ENCODE results near the gene RPS21.

- no peak for TF ChIP-seq CTCF (conservative IDR thresholded peaks at IDR 0.05; ENCODE audit: low read depth, low read length)
- TF ChIP-seq RAD21 (IDR thresholded peaks at IDR 0.05; ENCODE audit: low read length): no peak
- TF ChIP-seq BHLHE40 (IDR thresholded peaks at IDR 0.05; ENCODE audit: low read depth, low read length): no peak
- no peak for TF ChIP-seq USF2 (IDR thresholded peaks at IDR 0.05; ENCODE audit: low read depth, low read length)
- no peak for TF ChIP-seq RFX5 (IDR thresholded peaks at IDR 0.05; ENCODE audit: low read depth, low read length)
- no peak for TF ChIP-seq POLR2A (IDR thresholded peaks at IDR 0.05; ENCODE audit: low read depth, low read length)
- no peak for TF ChIP-seq FOS (IDR thresholded peaks at IDR 0.05; ENCODE audit: low read depth, low read length)
- no peak for TF ChIP-seq MAFK (IDR thresholded peaks at IDR 0.05; ENCODE audit: low read depth, low read length)
- TF ChIP-seq SMC3 (IDR thresholded peaks at IDR 0.05; ENCODE audit: low read depth, low read length): no peak
These were observed 9.2 kb upstream of the RPS21 start for GRCh38 chr20:62377615-62378178.

Data from IMR-90 (cell line).